ENCODE measurements around the gene SNRK. TPM values are rescaled to one million over a fixed set of nuclear protein-coding genes. Genes with fewer than 3 reads are reported as not detected.

SNRK gene
- total RNA-seq, 1 donor from 2014 or later: 21.3 TPM

GRCh38 chr3:43257850-43258249 lies 28.5 kb upstream of the SNRK start:
- no peaks in the 10 kb centered on the region for H3K9me3 Mint-ChIP-seq (ENCODE audit: unreplicated experiment)
- H3K27me3 Mint-ChIP-seq (ENCODE audit: unreplicated experiment): peaks cover 4% of the 10 kb centered on the region
- no peak overlapping the region for H3K27ac Mint-ChIP-seq (ENCODE audit: unreplicated experiment)
- peaks cover 4% of the 10 kb centered on the region for H3K36me3 Mint-ChIP-seq (ENCODE audit: unreplicated experiment)
- no peak for DNase-seq
- no peaks in the 10 kb centered on the region for H3K4me1 Mint-ChIP-seq (ENCODE audit: low read depth, unreplicated experiment)
- TF ChIP-seq CTCF (IDR thresholded peaks at IDR 0.05; ENCODE audit: partially characterized antibody, unreplicated experiment): no peak
- no peak overlapping the region for H3K4me3 Mint-ChIP-seq (ENCODE audit: unreplicated experiment)

GRCh38 chr3:43259626-43260025 lies 26.7 kb upstream of the SNRK start:
- H3K4me1 Mint-ChIP-seq (ENCODE audit: low read depth, unreplicated experiment): no peaks in the 10 kb centered on the region
- H3K9me3 Mint-ChIP-seq (ENCODE audit: unreplicated experiment): no peaks in the 10 kb centered on the region
- peaks cover 4% of the 10 kb centered on the region for H3K36me3 Mint-ChIP-seq (ENCODE audit: unreplicated experiment)
- no peak for TF ChIP-seq CTCF (IDR thresholded peaks at IDR 0.05; ENCODE audit: partially characterized antibody, unreplicated experiment)
- H3K27ac Mint-ChIP-seq (ENCODE audit: unreplicated experiment): no peak overlapping the region
- H3K4me3 Mint-ChIP-seq (ENCODE audit: unreplicated experiment): no peak overlapping the region
- peaks cover 4% of the 10 kb centered on the region for H3K27me3 Mint-ChIP-seq (ENCODE audit: unreplicated experiment)
- DNase-seq: no peak

GRCh38 chr3:43260412-43260811 lies 25.9 kb upstream of the SNRK start:
- TF ChIP-seq CTCF (IDR thresholded peaks at IDR 0.05; ENCODE audit: partially characterized antibody, unreplicated experiment): no peak
- peaks cover 4% of the 10 kb centered on the region for H3K36me3 Mint-ChIP-seq (ENCODE audit: unreplicated experiment)
- no peak overlapping the region for H3K27ac Mint-ChIP-seq (ENCODE audit: unreplicated experiment)
- peaks cover 2% of the 10 kb centered on the region for H3K9me3 Mint-ChIP-seq (ENCODE audit: unreplicated experiment)
- peaks cover 4% of the 10 kb centered on the region for H3K27me3 Mint-ChIP-seq (ENCODE audit: unreplicated experiment)
- H3K4me3 Mint-ChIP-seq (ENCODE audit: unreplicated experiment): no peak overlapping the region
- no peak for DNase-seq
- H3K4me1 Mint-ChIP-seq (ENCODE audit: low read depth, unreplicated experiment): no peaks in the 10 kb centered on the region

GRCh38 chr3:43262194-43262593 lies 24.1 kb upstream of the SNRK start:
- no peak for TF ChIP-seq CTCF (IDR thresholded peaks at IDR 0.05; ENCODE audit: partially characterized antibody, unreplicated experiment)
- Mint-ChIP-seq H3K4me1 (ENCODE audit: low read depth, unreplicated experiment) (no peaks in the 10 kb centered on the region), H3K4me3 (ENCODE audit: unreplicated experiment) (no peak overlapping the region), H3K36me3 (ENCODE audit: unreplicated experiment) (peaks cover 4% of the 10 kb centered on the region), H3K27ac (ENCODE audit: unreplicated experiment) (no peak overlapping the region), H3K9me3 (ENCODE audit: unreplicated experiment) (peaks cover 2% of the 10 kb centered on the region), H3K27me3 (ENCODE audit: unreplicated experiment) (no peaks in the 10 kb centered on the region)
- DNase-seq: no peak

- H3K4me3 Mint-ChIP-seq (ENCODE audit: unreplicated experiment): no peak overlapping the region
- peaks cover 2% of the 10 kb centered on the region for H3K9me3 Mint-ChIP-seq (ENCODE audit: unreplicated experiment)
- no peaks in the 10 kb centered on the region for H3K4me1 Mint-ChIP-seq (ENCODE audit: low read depth, unreplicated experiment)
- peaks cover 4% of the 10 kb centered on the region for H3K36me3 Mint-ChIP-seq (ENCODE audit: unreplicated experiment)
- DNase-seq: no peak
- no peaks in the 10 kb centered on the region for H3K27me3 Mint-ChIP-seq (ENCODE audit: unreplicated experiment)
- no peak for TF ChIP-seq CTCF (IDR thresholded peaks at IDR 0.05; ENCODE audit: partially characterized antibody, unreplicated experiment)
- H3K27ac Mint-ChIP-seq (ENCODE audit: unreplicated experiment): no peak overlapping the region
Measured at GRCh38 chr3:43266451-43266850, 19.9 kb upstream of the SNRK start.
